Panc1 (cell line): ENCODE results near the gene PIGC.

Experiments used
- CTCF ChIP-seq: fragments of 450-650 bp; IDR thresholded peaks from 2 replicates; pipeline ENCODE4 v1.5.1; 2017; ENCODE audit warnings: mild to moderate bottlenecking
- POLR2AphosphoS5 ChIP-seq: IDR thresholded peaks from 2 replicates; pipeline ENCODE4 v1.6.1; 2012; ENCODE audit warnings: mild to moderate bottlenecking, low read depth, low read length, moderate library complexity
- SIN3A ChIP-seq: IDR thresholded peaks from 2 replicates; pipeline ENCODE4 v1.6.1; 2012; ENCODE audit warnings: low read depth, mild to moderate bottlenecking, low read length, moderate library complexity, borderline replicate concordance; ENCODE audit not compliant: insufficient read depth

- TF ChIP-seq POLR2AphosphoS5 = no peak
- no peak for TF ChIP-seq CTCF
- TF ChIP-seq SIN3A = no peak
These were observed 20.5 kb downstream of the PIGC start for GRCh38 chr1:172423336-172423735.
